Measurements from ENCODE around the gene CACNB1.

- TF ChIP-seq POLR2A (IDR thresholded peaks at IDR 0.05): no peak
- TF ChIP-seq, protein P1, sequence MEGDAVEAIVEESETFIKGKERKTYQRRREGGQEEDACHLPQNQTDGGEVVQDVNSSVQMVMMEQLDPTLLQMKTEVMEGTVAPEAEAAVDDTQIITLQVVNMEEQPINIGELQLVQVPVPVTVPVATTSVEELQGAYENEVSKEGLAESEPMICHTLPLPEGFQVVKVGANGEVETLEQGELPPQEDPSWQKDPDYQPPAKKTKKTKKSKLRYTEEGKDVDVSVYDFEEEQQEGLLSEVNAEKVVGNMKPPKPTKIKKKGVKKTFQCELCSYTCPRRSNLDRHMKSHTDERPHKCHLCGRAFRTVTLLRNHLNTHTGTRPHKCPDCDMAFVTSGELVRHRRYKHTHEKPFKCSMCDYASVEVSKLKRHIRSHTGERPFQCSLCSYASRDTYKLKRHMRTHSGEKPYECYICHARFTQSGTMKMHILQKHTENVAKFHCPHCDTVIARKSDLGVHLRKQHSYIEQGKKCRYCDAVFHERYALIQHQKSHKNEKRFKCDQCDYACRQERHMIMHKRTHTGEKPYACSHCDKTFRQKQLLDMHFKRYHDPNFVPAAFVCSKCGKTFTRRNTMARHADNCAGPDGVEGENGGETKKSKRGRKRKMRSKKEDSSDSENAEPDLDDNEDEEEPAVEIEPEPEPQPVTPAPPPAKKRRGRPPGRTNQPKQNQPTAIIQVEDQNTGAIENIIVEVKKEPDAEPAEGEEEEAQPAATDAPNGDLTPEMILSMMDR (IDR thresholded peaks at IDR 0.05): no peak
These were observed 67.3 kb downstream of the CACNB1 start for GRCh38 chr17:39130205-39130604.

Data from ovary (tissue), 3 donors.